ENCODE results near the gene CCN6.

DNA sequence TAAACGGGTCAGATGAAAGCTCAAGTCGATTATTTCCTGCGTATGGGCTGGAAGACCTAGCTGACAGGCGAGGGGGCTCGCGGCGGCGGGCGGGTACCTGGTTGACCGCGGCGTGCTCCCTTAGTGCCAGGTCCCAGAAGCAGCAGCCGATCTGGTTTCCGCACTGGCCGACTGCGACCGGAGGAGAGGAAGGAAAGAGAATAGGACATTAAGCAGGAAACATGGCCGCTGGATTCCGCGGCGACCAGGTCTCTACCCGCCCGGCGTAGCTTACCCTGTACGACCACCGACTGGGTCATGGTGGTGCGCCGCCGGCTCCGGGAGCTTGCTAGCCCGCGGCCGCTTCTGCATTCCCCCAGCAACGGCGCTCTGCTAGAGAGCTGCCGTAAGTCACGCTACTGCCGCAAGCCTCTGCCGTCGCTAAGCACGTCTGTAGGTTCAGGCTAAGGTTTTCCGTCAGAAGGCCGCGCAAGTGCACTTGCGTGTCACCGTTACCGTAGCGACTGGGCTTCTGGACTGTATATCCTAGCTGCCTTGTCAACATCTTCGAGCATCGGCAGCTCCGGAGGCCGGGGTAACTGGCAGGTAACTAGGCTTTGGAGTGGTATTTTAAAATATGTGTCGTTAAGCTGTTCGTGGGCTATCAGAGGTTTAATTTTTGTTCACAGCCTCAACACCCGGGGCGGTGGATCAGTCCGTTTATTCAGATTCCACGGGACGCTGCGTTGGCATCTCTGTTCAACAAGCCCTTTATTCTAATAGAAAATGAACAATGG, 33.4 kb downstream of the CCN6 start, which contains the start of the genes FAM229B and TUBE1:
- TF ChIP-seq, protein P1, sequence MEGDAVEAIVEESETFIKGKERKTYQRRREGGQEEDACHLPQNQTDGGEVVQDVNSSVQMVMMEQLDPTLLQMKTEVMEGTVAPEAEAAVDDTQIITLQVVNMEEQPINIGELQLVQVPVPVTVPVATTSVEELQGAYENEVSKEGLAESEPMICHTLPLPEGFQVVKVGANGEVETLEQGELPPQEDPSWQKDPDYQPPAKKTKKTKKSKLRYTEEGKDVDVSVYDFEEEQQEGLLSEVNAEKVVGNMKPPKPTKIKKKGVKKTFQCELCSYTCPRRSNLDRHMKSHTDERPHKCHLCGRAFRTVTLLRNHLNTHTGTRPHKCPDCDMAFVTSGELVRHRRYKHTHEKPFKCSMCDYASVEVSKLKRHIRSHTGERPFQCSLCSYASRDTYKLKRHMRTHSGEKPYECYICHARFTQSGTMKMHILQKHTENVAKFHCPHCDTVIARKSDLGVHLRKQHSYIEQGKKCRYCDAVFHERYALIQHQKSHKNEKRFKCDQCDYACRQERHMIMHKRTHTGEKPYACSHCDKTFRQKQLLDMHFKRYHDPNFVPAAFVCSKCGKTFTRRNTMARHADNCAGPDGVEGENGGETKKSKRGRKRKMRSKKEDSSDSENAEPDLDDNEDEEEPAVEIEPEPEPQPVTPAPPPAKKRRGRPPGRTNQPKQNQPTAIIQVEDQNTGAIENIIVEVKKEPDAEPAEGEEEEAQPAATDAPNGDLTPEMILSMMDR (IDR thresholded peaks at IDR 0.05; ENCODE audit: insufficient read depth, low read length), result no peak
- TF ChIP-seq POLR2AphosphoS5 (IDR thresholded peaks at IDR 0.05; ENCODE audit: low read depth) (peak; percentile 70; the same call in 1 of the 2 replicates), SPI1 (IDR thresholded peaks at IDR 0.05; ENCODE audit: borderline replicate concordance, low read depth) (peak; percentile 25; the same call in 1 of the 2 replicates)
- TF ChIP-seq, protein P2, sequence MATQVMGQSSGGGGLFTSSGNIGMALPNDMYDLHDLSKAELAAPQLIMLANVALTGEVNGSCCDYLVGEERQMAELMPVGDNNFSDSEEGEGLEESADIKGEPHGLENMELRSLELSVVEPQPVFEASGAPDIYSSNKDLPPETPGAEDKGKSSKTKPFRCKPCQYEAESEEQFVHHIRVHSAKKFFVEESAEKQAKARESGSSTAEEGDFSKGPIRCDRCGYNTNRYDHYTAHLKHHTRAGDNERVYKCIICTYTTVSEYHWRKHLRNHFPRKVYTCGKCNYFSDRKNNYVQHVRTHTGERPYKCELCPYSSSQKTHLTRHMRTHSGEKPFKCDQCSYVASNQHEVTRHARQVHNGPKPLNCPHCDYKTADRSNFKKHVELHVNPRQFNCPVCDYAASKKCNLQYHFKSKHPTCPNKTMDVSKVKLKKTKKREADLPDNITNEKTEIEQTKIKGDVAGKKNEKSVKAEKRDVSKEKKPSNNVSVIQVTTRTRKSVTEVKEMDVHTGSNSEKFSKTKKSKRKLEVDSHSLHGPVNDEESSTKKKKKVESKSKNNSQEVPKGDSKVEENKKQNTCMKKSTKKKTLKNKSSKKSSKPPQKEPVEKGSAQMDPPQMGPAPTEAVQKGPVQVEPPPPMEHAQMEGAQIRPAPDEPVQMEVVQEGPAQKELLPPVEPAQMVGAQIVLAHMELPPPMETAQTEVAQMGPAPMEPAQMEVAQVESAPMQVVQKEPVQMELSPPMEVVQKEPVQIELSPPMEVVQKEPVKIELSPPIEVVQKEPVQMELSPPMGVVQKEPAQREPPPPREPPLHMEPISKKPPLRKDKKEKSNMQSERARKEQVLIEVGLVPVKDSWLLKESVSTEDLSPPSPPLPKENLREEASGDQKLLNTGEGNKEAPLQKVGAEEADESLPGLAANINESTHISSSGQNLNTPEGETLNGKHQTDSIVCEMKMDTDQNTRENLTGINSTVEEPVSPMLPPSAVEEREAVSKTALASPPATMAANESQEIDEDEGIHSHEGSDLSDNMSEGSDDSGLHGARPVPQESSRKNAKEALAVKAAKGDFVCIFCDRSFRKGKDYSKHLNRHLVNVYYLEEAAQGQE (IDR thresholded peaks at IDR 0.05; ENCODE audit: insufficient replicate concordance, low read depth), result no peak
